Measurements from ENCODE around the gene MOXD1. TPM values are rescaled to one million over a fixed set of nuclear protein-coding genes. Genes with fewer than 3 reads are reported as not detected.

The MOXD1 gene
- total RNA-seq, 4 donors from 2014 or later = 1.3 to 2.7 (median 2.0) TPM

DNA sequence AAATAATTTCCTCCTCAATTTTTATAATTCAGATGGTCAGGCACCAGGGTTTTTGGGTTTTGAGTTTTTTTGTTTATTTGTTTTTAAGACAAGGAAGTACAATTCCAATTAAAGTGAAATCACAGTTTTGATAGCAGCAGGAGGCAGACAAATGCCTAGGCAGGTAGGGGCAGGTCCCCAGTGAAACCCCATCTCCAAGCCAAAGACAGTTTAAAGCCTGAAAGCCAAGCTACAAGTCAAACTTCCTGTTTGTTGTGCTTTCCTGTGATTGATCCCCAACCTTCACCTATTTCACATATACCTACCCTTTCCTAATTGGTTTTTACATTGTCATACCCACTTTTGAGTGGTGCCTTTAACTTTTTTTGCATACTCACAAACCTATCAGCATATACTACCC lies 149.6 kb downstream of the MOXD1 start:
- ATAC-seq (ENCODE audit: low FRiP score) (no peak), DNase-seq (ENCODE audit: low spot score) (no peak)
- TF ChIP-seq, protein P1, sequence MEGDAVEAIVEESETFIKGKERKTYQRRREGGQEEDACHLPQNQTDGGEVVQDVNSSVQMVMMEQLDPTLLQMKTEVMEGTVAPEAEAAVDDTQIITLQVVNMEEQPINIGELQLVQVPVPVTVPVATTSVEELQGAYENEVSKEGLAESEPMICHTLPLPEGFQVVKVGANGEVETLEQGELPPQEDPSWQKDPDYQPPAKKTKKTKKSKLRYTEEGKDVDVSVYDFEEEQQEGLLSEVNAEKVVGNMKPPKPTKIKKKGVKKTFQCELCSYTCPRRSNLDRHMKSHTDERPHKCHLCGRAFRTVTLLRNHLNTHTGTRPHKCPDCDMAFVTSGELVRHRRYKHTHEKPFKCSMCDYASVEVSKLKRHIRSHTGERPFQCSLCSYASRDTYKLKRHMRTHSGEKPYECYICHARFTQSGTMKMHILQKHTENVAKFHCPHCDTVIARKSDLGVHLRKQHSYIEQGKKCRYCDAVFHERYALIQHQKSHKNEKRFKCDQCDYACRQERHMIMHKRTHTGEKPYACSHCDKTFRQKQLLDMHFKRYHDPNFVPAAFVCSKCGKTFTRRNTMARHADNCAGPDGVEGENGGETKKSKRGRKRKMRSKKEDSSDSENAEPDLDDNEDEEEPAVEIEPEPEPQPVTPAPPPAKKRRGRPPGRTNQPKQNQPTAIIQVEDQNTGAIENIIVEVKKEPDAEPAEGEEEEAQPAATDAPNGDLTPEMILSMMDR (IDR thresholded peaks at IDR 0.05) = no peak

DNA sequence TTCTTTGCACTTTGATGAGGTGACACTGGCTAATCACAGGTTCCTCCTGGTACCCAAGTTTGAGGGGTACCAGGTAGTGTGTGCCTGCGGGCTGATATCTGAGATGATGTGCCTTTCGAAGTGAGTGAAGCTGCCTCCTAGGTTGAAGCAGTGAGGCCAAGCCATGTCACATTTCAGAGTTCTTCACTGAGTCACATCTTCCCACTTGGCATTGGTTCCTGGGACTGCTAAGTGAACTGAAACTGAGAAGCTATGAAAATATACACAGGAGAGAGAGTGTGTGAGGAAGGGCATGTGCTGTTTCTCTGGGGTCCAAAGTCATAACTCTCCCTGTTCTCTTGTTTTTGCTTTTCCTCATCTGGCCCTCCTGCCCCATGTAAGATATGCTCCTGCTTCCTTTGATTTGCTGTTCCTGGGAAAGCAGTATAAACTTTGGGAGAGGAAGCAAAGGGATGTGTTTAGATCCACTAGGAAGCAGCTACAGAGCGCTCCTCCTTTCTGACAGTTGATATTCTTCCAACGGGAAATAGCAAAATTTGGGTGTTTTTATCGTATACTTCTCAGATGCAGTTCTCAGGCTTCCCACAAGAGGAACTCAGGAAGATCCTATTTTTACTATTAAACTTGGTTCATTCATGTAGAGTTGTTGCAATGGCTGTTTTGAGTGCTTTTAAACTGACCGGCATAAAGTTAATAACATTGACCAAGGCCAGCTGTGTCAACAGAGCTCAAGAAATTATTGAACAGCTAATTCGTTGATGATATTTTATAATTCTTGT lies 153.7 kb downstream of the MOXD1 start:
- no peak for ATAC-seq (ENCODE audit: low FRiP score)
- TF ChIP-seq, protein P1 (IDR thresholded peaks at IDR 0.05) = no peak
- no peak for DNase-seq (ENCODE audit: low spot score)

DNA sequence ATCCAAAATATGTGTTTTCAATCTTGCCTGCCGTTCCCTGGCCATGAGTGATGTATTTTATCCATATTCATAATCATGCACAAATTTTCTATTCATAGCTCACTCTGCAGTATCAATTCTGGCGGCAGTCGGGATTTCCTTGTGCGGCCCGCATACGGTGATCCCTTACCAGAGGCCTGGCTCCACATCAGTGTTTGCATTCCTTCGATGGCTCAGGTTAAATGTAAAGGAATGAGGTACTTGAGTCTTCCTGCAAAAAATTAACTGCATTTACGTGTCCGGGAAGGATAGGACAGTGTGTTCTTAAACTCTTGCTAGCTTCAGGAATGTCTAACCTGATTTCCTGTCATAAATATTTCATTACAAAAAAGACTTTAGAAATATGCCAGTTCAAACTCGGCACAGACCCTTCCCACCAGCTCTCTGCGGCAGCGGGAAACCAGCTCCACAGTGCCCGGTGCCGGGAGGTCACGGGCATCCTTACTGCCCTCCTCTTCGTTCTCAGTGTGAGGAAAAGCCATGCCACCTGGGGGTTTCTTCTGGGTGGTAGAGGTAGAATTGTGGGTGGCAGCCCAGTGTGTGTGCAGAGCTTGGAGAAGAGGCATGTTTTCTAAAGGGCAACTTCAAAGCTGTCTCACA lies 154.5 kb downstream of the MOXD1 start:
- TF ChIP-seq, protein P1 (IDR thresholded peaks at IDR 0.05) = no peak
- no peak for DNase-seq (ENCODE audit: low spot score)
- no peak for ATAC-seq (ENCODE audit: low FRiP score)

DNA sequence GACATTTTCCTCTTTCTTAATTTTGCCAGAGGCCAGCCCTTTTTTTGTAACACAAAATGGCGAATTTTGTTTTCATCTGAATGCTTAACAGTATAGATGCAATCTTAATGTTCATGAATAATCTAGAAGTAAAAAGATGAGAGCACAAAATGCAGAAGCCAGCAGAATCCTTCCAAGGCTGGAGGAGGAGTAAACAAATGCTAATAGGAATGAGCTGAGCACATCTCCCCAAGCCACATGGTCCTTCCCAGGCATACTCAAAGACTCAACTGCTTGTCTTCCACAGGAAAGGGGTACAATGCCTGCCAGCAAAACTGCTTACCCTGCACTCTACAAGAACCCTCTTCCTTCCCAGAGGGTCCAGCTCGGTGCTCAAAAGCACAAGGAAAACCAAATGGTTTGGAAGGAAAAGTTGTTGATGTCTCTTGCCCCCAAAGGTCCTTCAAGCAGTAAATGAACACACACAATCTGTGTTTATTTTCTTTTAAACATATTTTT lies 155.1 kb downstream of the MOXD1 start:
- DNase-seq (ENCODE audit: low spot score) (no peak), ATAC-seq (ENCODE audit: low FRiP score) (no peak)
- TF ChIP-seq, protein P1 (IDR thresholded peaks at IDR 0.05) = no peak

Other genes starting within 250 kb of the MOXD1 start
- 10 to 100 TPM; 36.1 to 78.3 (median 48.2) TPM for gene STX7, start 111.6 kb upstream of the MOXD1 start, total RNA-seq
- gene TAAR9, start 136.8 kb upstream of the MOXD1 start, total RNA-seq = not detected
- gene TAAR8, start 151.2 kb upstream of the MOXD1 start, total RNA-seq = not detected
- gene TAAR6, start 168.8 kb upstream of the MOXD1 start, total RNA-seq = not detected
- gene TAAR5, start 188.3 kb upstream of the MOXD1 start, total RNA-seq = not detected
- not detected for gene TAAR2, start 222.8 kb upstream of the MOXD1 start, total RNA-seq